MG63 (cell line): Measurements from ENCODE around the gene SNX8. TPM values are rescaled to one million over a fixed set of nuclear protein-coding genes. Genes with fewer than 3 reads are reported as not detected.
"Not testable (repeated sequence)": the region's sequence is repeated elsewhere in the genome, so short reads cannot be mapped to it uniquely, and the experiment has no call there.

ENCODE experiments used
- DNase-seq: peaks from one replicate; pipeline ENCODE4 v3.0.0-alpha.2; 2020
- H3K27me3 ChIP-seq: fragments of 250-450 bp; sonication (Bioruptor Pico); 2 replicates; pipeline ENCODE4 v1.5.1; 2020; ENCODE audit warnings: mild to moderate bottlenecking, moderate library complexity
- H3K36me3 ChIP-seq: fragments of 250-450 bp; sonication (Bioruptor Pico); 2 replicates; pipeline ENCODE4 v1.5.1; 2020; ENCODE audit warnings: mild to moderate bottlenecking, moderate library complexity
- H3K4me3 ChIP-seq: fragments of 250-450 bp; sonication (Bioruptor Pico); 2 replicates; pipeline ENCODE4 v1.5.1; 2020; ENCODE audit warnings: mild to moderate bottlenecking, moderate library complexity
- H3K9me3 ChIP-seq: fragments of 250-450 bp; sonication (Bioruptor Pico); 2 replicates; pipeline ENCODE4 v1.5.1; 2020; ENCODE audit warnings: mild to moderate bottlenecking, moderate library complexity
- total RNA-seq: library from RNA; depleted of rRNA; stranded (reverse); fragments of >200 nt; shearing (Covaris generic); gene quantifications from 2 replicates; pipeline ENCODE4 v1.2.3, GENCODE V29; 2014; ENCODE audit warnings: low replicate concordance

Gene SNX8
- total RNA-seq, 1 experiment from 2014 or later: 26.8 TPM

DNA sequence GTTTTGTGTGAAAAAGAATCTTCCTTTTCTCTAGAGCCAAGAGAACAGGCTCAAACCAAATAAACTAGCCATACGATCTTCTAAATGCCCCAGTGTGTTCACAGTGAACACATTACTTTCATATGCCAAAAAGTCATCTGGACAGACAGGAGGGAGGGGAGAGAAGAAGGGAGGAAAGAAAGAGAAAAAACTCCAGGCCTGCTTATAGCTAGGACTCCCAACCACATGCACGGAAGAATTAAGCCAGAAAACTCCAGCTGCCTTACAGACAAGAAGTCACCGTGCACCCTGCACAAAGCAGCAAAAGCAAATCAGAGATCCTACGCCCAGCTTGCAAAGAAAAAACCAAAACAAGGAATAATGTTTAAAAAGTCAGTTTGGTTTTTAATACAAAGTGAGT, 34.3 kb downstream of the SNX8 start:
- H3K9me3 ChIP-seq: no peaks in the 10 kb centered on the region
- no peak overlapping the region for H3K4me3 ChIP-seq
- no peak for DNase-seq
- no peaks in the 10 kb centered on the region for H3K36me3 ChIP-seq
- H3K27me3 ChIP-seq: no peaks in the 10 kb centered on the region

DNA sequence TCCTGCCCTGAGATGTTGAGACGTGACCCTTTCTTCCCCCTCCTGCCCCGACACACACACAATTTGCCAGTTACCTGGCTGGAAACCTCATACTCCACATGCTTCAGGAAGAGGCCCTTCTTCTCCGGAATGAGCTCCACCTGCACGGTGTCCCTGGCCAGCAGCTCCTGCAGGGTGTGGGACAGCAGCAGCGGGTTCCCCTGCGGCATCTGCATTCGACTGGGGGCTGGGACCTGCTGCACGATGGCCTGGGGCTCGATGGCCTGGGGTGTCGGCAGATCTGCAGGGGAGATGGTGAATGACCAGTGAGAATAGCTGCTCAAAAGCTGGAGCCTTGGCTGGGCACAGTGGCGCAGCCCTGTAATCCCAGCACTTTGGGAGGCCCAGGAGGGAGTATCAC, 36.2 kb downstream of the SNX8 start:
- Histone ChIP-seq H3K9me3 (no peaks in the 10 kb centered on the region), H3K4me3 (no peak overlapping the region), H3K36me3 (no peaks in the 10 kb centered on the region), H3K27me3 (no peaks in the 10 kb centered on the region)
- no peak for DNase-seq

DNA sequence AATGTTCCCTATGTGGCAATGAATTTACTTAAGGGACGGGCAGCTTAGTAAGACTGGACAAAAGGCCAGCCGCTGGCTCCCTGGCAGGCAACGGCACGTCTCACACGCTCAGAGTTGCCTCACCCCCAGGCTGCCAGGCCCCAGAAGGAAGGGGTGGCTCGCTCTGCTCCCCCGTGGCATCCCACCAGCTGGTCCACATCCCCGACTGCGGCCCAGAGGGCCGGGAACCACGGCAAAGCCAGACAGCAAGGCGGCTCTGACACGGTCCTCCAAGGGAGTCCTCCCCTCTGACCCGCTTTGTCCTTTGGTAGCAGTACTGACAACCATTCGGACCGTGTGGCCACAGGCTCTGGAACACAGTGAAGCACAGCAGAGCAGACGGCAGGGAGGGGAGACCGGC, 38.1 kb downstream of the SNX8 start:
- Histone ChIP-seq H3K4me3 (no peak overlapping the region), H3K9me3 (no peaks in the 10 kb centered on the region), H3K27me3 (no peaks in the 10 kb centered on the region), H3K36me3 (no peaks in the 10 kb centered on the region)
- DNase-seq: no peak

DNA sequence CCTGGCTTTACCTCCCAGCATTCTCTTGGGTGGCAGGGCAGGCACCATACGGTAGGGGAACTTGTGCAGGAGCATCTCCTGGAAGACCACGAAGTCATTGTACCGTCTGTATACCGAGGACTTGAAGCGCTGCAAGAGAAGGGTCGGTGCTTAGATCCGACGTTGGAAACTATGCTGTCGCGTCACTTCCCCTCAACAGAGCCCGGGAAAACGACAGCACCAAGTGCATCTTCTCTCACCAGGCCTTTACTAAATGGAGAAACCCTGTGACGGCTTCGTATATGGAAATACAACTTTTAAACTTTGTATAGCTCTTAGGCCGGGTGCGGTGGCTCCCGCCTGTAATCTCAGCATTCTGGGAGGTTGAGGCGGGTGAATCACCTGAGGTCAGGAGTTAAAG, 39.1 kb downstream of the SNX8 start:
- Histone ChIP-seq H3K36me3 (no peaks in the 10 kb centered on the region), H3K9me3 (no peaks in the 10 kb centered on the region), H3K27me3 (no peaks in the 10 kb centered on the region), H3K4me3 (no peak overlapping the region)
- no peak for DNase-seq

DNA sequence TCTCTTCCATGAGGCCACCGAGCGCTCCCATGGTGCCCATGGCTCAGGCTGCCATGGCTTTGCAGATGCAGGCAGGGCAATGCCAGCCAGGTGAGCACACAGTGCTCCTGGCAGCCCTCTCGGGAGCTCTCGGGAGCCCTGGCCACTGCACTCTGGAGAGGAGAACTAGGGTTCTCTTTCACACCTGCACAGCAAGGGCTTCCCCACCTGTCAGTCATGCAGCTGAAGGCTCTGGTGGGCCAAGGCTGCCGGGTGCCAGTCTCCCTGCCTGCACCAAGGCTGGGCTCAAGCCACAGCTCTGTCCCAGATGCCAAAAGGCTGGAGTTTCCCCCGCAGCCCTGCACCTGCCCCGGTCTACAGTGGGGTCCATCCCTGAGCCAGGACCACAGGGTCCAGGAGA, 39.6 kb downstream of the SNX8 start:
- no peaks in the 10 kb centered on the region for H3K9me3 ChIP-seq
- no peak overlapping the region for H3K4me3 ChIP-seq
- no peak for DNase-seq
- H3K27me3 ChIP-seq: no peaks in the 10 kb centered on the region
- H3K36me3 ChIP-seq: no peaks in the 10 kb centered on the region

DNA sequence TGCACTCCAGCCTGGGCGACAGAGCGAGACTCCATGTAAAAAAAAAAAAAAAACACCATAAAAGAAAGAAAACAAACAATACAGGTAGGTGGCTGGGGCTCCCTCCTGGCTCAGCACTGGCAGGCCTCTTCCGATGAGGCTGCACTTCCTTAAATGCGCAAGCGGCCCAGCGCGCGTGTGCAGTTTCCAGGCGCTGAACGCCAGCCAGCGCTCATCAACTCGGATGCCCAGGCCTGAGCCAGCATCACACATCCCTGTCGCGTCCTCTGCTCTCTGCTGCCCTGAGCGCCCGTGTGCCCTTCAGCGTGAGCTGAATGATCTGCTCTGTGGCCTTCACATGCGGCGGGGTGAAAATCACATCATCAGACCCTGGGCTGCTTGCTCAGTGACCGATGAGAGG, 40.4 kb downstream of the SNX8 start:
- no peak for DNase-seq
- Histone ChIP-seq H3K4me3 (no peak overlapping the region), H3K27me3 (no peaks in the 10 kb centered on the region), H3K9me3 (no peaks in the 10 kb centered on the region), H3K36me3 (no peaks in the 10 kb centered on the region)

DNA sequence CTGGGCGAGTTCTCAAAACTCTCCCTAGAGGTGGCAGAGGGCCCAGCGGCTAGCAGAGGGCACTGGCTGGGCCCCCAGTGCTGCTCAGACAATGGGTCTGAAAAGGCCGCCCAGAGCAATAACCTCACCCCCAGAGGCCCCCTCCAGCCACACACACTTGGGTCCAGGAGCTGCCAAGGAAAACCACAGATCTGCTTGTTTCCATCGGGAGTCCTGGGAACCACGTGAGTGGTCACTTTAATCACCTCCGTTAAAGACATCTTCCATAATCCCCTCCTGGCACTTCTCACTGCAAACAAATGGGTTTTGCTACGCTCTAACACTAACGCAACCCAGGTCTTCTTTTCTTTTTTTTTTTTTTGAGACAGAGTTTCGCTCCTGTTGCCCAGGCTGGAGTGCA, 42.2 kb downstream of the SNX8 start:
- Histone ChIP-seq H3K36me3 (no peaks in the 10 kb centered on the region), H3K9me3 (no peaks in the 10 kb centered on the region), H3K4me3 (no peak overlapping the region), H3K27me3 (no peaks in the 10 kb centered on the region)
- no peak for DNase-seq

DNA sequence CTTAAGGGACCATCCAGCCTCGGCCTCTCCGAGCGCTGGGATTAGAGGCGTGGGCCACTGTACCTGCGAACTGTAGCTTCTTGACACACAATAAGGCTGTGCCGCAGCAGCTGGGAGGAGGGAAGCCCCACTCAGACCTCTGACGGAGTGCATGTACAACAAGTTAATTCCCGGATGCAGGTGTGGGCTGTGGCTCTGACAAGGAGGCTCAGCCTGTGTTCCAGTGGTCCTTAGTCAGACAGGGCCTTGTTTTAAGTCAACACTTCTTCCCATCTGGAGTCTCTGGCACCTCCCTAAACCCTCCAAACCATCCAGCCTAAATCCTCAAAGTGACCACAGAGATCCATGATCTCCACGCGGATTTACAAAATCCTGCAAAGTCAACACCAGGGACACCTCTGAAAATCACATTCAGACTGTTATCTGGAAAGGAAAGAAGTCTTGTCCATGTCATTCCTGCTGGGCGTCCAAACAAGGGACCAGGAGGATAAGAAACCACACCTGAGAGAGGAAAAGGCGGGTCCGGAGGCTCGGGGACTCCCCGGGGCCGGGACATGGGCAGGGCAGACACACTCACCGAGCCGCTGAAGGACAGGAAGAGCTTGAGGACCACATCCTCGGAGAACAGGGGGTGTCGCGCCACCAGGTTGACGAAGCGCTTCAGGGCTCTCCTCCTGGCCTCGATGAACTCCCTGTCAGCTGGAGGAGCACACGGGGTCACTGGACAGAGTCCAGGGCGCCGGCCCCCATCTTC, 42.8 kb downstream of the SNX8 start:
- H3K36me3 ChIP-seq: no peaks in the 10 kb centered on the region
- no peak for DNase-seq
- no peaks in the 10 kb centered on the region for H3K9me3 ChIP-seq
- H3K4me3 ChIP-seq: no peak overlapping the region
- no peaks in the 10 kb centered on the region for H3K27me3 ChIP-seq

DNA sequence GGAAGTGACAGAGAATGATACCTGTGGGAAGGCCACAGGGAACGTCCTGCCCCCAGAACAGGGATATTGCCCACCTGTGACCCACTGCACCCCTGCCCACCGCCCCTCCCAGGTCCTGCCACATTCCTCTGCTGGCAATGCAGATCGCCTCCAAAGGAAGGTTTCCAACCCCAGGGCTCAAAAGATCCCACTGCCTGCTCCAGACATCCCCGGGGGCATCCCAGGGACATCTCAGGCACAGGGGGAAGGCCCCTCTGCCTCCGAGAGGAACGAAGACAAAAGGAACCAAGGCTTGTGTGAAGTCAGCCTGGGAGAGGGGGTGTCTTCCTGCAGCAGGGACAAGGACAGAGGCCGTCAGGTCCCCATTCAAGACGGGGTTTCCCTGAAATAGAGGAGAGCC, 43.7 kb downstream of the SNX8 start:
- H3K9me3 ChIP-seq: no peaks in the 10 kb centered on the region
- DNase-seq: no peak
- no peaks in the 10 kb centered on the region for H3K36me3 ChIP-seq
- no peaks in the 10 kb centered on the region for H3K27me3 ChIP-seq
- H3K4me3 ChIP-seq: no peak overlapping the region

DNA sequence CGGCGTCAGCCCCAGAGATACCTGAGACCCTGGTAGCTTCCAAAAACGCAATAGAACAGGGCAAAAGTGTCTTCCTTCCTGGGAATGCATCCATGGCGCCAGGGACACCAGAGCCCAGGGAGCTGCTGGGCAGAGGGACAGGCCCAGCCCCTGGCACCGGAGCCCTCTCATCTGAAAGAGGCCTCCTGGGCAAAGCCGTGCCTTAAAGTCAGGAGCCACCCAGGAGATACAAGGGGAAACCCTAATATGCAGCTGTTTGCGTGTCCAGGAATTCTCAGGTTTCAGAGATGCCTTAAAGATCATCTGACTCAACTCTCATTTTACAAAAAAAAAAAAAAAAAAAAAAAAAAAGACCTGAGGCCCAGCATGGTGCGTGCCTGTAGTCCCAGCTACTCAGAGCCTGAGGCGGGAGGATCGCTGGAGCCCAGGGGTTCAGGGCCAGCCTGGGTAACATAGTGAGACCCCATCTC, 44.2 kb downstream of the SNX8 start:
- no peaks in the 10 kb centered on the region for H3K36me3 ChIP-seq
- H3K9me3 ChIP-seq: no peaks in the 10 kb centered on the region
- no peaks in the 10 kb centered on the region for H3K27me3 ChIP-seq
- DNase-seq: no peak
- H3K4me3 ChIP-seq: no peak overlapping the region

DNA sequence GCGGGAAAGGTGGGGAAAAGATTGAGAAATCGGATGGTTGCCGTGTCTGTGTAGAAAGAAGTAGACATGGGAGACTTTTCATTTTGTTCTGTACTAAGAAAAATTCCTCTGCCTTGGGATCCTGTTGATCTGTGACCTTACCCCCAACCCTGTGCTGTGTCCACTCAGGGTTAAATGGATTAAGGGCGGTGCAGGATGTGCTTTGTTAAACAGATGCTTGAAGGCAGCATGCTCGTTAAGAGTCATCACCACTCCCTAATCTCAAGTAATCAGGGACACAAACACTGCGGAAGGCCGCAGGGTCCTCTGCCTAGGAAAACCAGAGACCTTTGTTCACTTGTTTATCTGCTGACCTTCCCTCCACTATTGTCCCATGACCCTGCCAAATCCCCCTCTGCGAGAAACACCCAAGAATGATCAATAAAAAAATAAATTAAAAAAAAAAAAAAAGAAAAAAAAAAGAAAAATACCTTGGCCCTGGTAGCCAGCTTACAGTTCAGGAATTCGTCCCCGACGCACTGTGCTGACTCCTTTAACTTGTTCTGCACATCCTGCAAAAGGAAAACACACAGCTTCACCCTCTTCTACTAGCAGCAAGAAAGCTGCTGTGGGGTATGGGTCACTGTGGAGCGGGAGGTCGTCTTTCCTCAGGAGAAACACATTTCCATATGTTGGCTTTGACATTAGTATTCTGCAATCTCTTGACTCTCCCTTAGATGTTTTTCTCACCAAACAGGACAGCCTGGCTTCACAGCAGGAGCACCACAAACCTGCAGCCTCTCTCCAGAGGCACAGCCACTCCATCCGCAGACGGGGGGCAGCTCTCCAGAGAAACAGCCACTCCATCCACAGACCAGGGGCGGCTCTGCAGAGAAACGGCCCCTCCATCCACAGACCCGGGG, 44.9 kb downstream of the SNX8 start:
- not testable (repeated sequence) for H3K36me3 ChIP-seq, H3K9me3 ChIP-seq, H3K27me3 ChIP-seq, DNase-seq, H3K4me3 ChIP-seq

DNA sequence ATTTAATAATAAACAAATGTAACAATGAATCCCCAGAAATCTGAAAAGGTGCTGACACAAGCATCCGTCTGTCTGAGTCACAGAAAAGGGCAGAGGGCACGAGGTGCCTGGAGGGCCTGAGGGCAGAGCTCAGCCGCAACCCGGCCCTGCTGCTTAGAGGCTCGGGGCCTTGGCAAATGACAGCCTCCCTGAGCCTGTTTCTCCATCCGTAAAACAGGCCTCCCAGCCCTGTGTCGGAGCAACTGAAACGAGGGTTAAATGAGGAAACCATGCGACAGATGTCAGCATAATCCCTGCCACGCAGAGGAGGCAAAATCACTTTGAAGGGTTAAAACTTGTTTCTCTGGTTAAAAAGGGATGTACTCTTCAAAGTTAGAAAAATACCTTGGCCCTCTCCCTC, 47.3 kb downstream of the SNX8 start:
- Histone ChIP-seq H3K27me3 (no peaks in the 10 kb centered on the region), H3K36me3 (no peaks in the 10 kb centered on the region; the same call in 1 of the 2 replicates), H3K4me3 (no peak overlapping the region), H3K9me3 (no peaks in the 10 kb centered on the region)
- DNase-seq: peak; percentile 61

DNA sequence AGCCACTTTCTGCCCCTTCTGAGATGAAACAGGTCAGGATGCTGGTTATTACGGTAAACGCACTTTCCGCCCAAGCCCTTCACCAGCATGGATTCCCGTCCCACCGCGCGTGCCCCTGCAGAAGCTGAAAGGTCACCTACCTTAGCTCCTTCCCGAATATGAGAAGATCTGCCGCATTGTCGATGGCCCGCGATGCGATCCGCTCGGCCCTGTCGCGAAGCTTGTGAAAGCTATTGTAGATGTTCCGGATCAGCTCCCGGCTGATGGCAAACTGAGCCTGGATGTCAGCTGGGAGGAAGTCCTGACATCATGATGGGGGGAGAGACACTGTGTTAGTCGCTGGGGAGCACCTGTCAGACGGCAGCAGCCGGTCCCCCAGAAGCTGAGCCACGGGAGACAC, 50.1 kb downstream of the SNX8 start:
- no peaks in the 10 kb centered on the region for H3K9me3 ChIP-seq
- no peaks in the 10 kb centered on the region for H3K27me3 ChIP-seq
- H3K36me3 ChIP-seq: no peaks in the 10 kb centered on the region; the same call in 1 of the 2 replicates
- H3K4me3 ChIP-seq: no peak overlapping the region
- no peak for DNase-seq

DNA sequence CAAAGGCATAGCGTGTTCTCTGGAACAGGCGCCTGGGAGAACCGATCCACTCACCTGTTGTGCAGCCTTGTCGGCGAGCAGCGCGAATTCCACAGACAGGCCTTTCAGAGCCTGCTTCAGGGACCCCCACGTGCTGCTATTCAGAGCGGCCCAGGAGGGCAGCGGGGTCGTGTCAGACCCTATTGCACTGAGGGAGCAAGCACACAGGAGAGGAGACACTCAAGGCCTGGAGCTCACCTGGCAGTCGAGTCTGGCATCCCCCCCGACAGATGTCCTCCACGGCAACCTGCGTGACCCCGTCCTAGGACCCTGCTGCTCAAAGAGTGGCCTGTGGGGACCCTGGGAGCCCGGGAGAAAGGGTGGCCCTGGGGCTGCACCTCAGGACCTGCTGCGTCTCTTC, 51.1 kb downstream of the SNX8 start:
- no peaks in the 10 kb centered on the region; the same call in 1 of the 2 replicates for H3K36me3 ChIP-seq

DNA sequence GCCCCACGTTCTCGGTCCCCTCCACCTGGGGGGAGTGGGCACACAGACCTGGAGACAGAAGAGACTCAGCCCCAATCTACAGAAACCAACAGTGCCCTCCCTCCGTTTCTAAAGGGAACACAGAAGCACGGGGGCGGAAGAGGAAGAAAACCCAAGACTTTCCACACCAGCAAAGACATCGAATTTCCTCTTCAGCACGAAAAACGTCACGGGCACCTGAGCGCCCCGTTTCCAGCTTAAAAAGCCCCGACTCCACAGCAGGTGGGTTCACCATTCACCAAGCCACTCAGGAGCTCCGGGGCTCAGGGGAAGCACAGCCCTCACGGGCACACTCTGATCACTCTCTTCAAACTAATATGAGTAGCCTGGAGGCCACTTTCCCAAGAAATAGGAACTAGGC, 52.6 kb downstream of the SNX8 start:
- Histone ChIP-seq H3K4me3 (no peak overlapping the region), H3K36me3 (no peaks in the 10 kb centered on the region; the same call in 1 of the 2 replicates), H3K27me3 (no peaks in the 10 kb centered on the region), H3K9me3 (no peaks in the 10 kb centered on the region)
- DNase-seq: no peak

More for the DNA sequence above, 51.1 kb downstream of the SNX8 start:
- H3K9me3 ChIP-seq: no peaks in the 10 kb centered on the region
- no peaks in the 10 kb centered on the region for H3K27me3 ChIP-seq
- no peak for DNase-seq
- no peak overlapping the region for H3K4me3 ChIP-seq

DNA sequence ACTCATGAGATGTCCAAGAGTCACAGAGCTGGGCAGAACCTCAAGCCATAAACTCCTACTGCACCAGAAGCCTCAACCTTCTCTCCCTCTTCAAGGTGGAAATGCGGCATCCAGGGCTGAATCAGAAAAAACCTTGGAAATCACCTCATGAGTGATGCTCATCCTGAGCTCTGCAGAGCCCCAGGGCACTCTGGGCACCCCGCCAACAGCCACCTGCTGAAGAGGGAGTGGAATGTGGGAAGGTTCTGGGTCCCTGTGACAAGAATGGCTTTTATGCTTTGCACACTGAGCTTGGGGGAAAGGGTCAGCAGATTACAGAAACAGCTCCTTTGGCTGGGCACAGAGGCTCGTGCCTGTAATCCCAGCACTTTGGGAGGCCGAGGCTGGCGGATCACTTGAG, 53.4 kb downstream of the SNX8 start:
- no peaks in the 10 kb centered on the region; the same call in 1 of the 2 replicates for H3K36me3 ChIP-seq
- H3K27me3 ChIP-seq: no peaks in the 10 kb centered on the region
- H3K4me3 ChIP-seq: no peak overlapping the region
- peak; percentile 40 for DNase-seq
- H3K9me3 ChIP-seq: no peaks in the 10 kb centered on the region

DNA sequence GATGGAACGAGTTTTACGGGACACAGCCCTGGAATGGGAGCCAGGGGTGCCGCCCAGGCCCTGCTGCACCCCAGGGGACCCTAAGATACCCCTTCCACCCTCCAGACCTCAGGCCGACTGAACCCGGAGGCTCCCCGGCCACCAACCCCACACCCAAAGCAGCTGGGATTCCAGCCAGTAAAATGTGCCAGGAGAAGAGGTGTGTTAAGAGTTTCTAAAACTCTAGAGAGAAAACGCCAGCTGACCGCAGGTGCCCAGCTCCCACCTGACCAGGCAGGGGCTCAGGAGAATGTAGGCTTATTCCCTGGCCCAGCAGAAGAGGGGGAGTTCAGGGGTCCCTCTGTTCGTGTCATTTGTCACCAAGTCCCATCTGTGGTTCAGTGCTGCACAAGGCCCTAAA, 54.8 kb downstream of the SNX8 start:
- Histone ChIP-seq H3K36me3 (no peaks in the 10 kb centered on the region; the same call in 1 of the 2 replicates), H3K4me3 (no peak overlapping the region), H3K9me3 (no peaks in the 10 kb centered on the region), H3K27me3 (no peaks in the 10 kb centered on the region)
- no peak for DNase-seq
